HFFc6 (cell line): ENCODE results near the gene LAPTM5. TPM values are rescaled to one million over a fixed set of nuclear protein-coding genes. Genes with fewer than 3 reads are reported as not detected.

Experiments used
- DNase-seq: peaks from one replicate; pipeline ENCODE4 v3.0.0-alpha.2; 2018
- H3K27ac Mint-ChIP-seq: 2 replicates; pipeline ENCODE4 v1.8.0; 2020; ENCODE audit warnings: mild to moderate bottlenecking, mixed read lengths
- H3K27me3 Mint-ChIP-seq: 2 replicates; pipeline ENCODE4 v1.8.0; 2021; ENCODE audit warnings: mild to moderate bottlenecking, moderate library complexity, mixed read lengths; ENCODE audit not compliant: insufficient read depth
- H3K36me3 Mint-ChIP-seq: 2 replicates; pipeline ENCODE4 v1.8.0; 2021; ENCODE audit warnings: low read depth, mixed read lengths
- H3K4me1 Mint-ChIP-seq: 2 replicates; pipeline ENCODE4 v1.8.0; 2020; ENCODE audit warnings: low read depth, mixed read lengths
- H3K4me3 Mint-ChIP-seq: 2 replicates; pipeline ENCODE4 v1.8.0; 2020; ENCODE audit warnings: mild to moderate bottlenecking, moderate library complexity, mixed read lengths
- H3K9me3 Mint-ChIP-seq: 2 replicates; pipeline ENCODE4 v1.8.0; 2020; ENCODE audit warnings: mild to moderate bottlenecking, mixed read lengths
- total RNA-seq, 6 experiments: library from RNA; stranded (reverse); fragmentation: NEBNext Ultra II Directional; extraction: Animal tissue kit (Norgen Biotek cat#: 25700); gene quantifications; 2 replicates in 1 of 6; 3 replicates in 5 of 6; pipeline ENCODE4 v1.2.3, GENCODE V29; 2021
- TF ChIP-seq, protein P1 (sequence below): fragments of 200-600 bp; sonication (generic); IDR thresholded peaks from 2 replicates; pipeline ENCODE4 v1.5.0; 2021; ENCODE audit warnings: antibody characterized with exemption, mild to moderate bottlenecking

LAPTM5 gene
- total RNA-seq, 6 experiments from 2014 or later, result 0.38 to 0.81 (median 0.63) TPM

DNA sequence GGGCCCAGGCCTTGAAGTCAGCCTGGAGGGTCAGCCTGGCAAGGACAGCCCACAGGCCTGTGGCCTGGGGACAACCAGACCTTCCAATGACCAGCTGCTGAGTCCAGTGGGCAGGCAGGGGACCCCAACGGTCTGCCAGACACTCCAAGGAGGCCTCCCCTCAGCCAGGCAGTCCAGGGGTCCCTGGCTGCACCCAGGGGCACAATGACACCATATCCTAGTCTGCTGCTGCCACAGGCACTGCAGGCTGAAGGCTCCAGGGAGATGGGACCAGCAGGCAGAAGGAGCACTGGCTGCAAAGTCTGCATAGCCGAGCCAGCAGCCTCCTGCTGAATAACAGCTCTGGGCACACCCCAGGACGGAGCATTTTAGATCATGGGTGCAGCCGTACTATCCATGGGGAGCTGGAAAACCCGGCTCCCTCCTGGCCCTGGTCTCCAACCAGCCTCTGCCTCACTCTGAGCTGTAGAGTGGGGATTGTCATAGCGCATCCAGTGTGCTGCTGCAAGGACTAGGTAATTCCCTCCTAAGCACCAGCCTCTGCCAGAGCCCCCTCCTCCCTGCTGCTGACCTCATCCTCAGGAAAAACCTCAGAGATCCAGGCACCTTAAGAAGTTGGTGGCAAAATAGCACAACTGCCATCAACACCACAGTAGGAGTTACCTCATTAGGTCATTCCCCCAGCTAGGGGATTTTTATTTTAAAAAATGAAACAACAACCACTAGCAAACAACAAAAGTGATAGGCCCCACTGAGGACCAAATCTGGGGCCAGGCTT is 4.8 kb upstream of the LAPTM5 start:
- H3K9me3 Mint-ChIP-seq, result no peaks in the 10 kb centered on the region
- TF ChIP-seq, protein P1, sequence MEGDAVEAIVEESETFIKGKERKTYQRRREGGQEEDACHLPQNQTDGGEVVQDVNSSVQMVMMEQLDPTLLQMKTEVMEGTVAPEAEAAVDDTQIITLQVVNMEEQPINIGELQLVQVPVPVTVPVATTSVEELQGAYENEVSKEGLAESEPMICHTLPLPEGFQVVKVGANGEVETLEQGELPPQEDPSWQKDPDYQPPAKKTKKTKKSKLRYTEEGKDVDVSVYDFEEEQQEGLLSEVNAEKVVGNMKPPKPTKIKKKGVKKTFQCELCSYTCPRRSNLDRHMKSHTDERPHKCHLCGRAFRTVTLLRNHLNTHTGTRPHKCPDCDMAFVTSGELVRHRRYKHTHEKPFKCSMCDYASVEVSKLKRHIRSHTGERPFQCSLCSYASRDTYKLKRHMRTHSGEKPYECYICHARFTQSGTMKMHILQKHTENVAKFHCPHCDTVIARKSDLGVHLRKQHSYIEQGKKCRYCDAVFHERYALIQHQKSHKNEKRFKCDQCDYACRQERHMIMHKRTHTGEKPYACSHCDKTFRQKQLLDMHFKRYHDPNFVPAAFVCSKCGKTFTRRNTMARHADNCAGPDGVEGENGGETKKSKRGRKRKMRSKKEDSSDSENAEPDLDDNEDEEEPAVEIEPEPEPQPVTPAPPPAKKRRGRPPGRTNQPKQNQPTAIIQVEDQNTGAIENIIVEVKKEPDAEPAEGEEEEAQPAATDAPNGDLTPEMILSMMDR, result no peak
- peaks cover 18% of the 10 kb centered on the region for H3K4me1 Mint-ChIP-seq
- H3K27ac Mint-ChIP-seq, result no peak overlapping the region
- no peak overlapping the region for H3K4me3 Mint-ChIP-seq
- H3K27me3 Mint-ChIP-seq, result peaks cover 12% of the 10 kb centered on the region
- DNase-seq, result no peak
- no peaks in the 10 kb centered on the region; the same call in 1 of the 2 replicates for H3K36me3 Mint-ChIP-seq

DNA sequence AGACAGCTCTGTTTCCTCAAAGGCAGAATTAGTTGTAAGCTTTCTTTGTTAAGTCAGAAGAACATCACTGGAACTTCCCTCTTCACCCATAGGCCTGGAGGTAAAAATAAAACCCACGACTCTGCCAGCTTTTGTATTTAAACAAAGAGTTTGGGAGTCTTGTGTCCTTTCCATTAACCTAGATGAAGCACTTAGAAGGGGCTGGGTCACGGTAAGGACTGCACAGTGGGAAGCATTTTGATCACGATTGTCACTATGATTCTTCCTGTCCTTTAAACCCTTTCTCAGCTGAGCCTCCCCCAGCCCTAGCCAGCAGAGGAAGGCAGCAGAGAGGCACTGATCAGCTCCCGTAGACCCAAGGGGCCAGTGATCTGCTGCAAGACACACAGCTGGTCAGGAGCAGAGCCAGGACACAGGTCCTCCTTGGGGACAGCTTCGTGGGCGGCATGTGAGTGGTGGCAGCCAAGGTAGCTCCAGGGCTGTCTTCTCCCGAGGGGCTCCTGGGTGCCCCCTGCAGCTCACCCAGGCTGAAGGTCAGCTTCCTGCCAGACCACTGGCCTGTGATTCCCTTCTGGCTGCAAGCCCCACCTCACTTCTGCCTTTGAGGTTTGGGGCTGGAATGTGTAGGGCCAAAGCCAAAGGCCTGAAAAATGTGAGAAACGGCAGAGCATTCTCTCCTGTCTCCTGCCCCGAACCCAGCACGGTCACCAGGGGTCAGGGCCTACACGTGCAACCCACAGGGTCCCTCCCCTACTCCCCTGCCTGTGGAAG is 4.0 kb upstream of the LAPTM5 start:
- Mint-ChIP-seq H3K27me3 (peaks cover 14% of the 10 kb centered on the region), H3K4me1 (peaks cover 26% of the 10 kb centered on the region), H3K36me3 (no peaks in the 10 kb centered on the region; the same call in 1 of the 2 replicates), H3K27ac (no peak overlapping the region), H3K4me3 (no peak overlapping the region), H3K9me3 (no peaks in the 10 kb centered on the region)
- TF ChIP-seq, protein P1, result no peak
- no peak for DNase-seq

DNA sequence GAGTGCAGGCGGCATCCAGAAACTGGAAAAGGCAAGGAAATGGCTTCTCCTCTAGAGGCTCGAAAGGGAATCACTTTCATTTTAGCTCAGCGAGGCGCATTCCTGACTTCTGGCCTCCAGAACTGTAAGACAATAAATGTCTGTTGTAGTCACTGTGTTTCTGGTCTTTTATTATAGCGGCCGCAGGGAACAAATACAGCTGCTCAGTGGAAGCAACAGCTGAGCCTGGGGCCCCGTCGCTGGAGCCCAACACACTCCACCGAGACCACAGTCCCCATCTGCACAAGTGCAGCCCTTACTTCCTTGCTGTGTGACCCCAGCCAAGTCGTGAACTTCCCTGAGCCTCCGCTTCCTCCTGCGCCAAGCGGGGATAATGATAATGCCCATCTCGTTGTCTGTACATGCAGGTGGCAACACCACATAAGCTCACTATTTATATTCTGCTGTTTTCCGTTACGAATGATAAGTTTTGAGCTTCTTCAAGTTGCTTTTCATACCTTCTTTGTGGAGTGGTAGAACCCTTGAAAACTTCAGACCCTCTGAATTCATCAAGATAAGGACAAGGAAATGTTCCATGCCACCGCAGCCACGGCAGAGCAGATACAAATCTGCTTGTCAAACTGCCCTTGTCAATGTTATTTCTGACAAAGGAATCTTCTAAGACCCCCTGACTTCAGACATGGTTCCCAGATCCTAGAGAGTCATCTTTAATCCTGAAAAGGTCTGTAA is 3.2 kb upstream of the LAPTM5 start:
- peaks cover 34% of the 10 kb centered on the region for H3K4me1 Mint-ChIP-seq
- no peak overlapping the region for H3K4me3 Mint-ChIP-seq
- peaks cover 14% of the 10 kb centered on the region for H3K27me3 Mint-ChIP-seq
- H3K36me3 Mint-ChIP-seq, result no peaks in the 10 kb centered on the region; the same call in 1 of the 2 replicates
- TF ChIP-seq, protein P1, result no peak
- no peaks in the 10 kb centered on the region for H3K9me3 Mint-ChIP-seq
- H3K27ac Mint-ChIP-seq, result no peak overlapping the region
- no peak for DNase-seq

DNA sequence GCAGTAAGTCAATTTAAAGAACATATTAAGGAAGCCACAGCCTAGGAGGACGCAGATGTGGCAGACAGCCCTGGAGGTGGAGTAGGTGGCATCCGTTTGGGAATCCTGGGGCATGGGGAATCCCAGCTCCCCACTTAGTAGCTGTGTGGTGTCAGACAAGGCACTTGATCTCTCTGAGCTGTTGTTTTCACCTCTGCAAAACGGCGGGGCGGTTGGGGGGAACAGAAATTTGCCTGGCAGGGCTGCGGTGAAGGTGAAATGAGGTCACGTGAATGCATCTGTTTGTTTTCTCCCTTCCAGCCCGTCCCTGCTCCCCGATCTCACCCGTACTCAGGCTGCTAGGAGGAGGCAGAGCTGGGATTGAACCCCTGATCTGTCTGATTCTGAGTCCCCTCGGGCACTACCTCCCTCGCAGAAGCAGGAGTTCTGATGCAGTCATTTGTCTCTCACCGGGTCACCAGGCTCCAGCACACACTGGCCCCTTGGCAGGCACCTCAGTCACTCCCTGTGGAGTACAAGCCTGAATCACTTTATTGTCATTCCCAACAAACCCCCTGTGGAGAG is 2.2 kb upstream of the LAPTM5 start:
- Mint-ChIP-seq H3K9me3 (no peaks in the 10 kb centered on the region), H3K27me3 (peaks cover 14% of the 10 kb centered on the region), H3K36me3 (no peaks in the 10 kb centered on the region; the same call in 1 of the 2 replicates), H3K4me3 (no peak overlapping the region), H3K27ac (no peak overlapping the region), H3K4me1 (peaks cover 42% of the 10 kb centered on the region)
- TF ChIP-seq, protein P1, result no peak
- DNase-seq, result no peak

DNA sequence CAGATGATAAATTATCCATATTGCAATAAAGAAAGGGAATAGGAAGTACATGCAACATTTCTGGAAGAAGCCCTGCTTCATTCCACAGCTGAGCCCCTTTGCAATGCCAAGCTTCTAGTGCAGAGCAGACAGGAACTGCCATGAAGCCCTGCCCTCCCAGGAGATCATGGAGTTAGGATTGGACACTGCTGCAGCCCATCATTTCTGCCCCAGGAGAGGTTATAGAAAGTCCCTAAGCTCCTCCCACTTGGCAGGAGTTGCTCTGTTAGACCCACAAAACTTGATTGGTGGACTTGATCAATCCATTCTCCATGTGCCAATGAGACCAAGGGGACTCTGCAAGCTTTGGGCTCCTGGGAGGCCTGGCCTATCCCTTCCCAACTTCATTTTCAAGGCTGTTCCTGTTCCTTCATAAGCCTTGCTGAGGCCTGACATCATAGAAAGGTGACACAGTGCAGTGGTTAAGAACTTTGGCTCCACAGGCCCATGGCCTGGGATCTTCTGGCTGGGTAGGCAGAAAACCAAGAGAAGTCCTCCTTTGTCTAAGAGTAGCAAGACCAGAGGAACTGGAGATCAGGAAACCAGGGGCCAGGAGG is 1.3 kb upstream of the LAPTM5 start:
- no peak overlapping the region for H3K4me3 Mint-ChIP-seq
- no peaks in the 10 kb centered on the region for H3K9me3 Mint-ChIP-seq
- H3K36me3 Mint-ChIP-seq, result no peaks in the 10 kb centered on the region; the same call in 1 of the 2 replicates
- TF ChIP-seq, protein P1, result no peak
- H3K27me3 Mint-ChIP-seq, result peaks cover 14% of the 10 kb centered on the region
- no peak overlapping the region for H3K27ac Mint-ChIP-seq
- peak; percentile 13 for DNase-seq
- H3K4me1 Mint-ChIP-seq, result peaks cover 40% of the 10 kb centered on the region
